GM13977 (cell line): Measurements from ENCODE around the gene RYR3.

ENCODE experiments used
- DNase-seq: peaks from one replicate; pipeline ENCODE4 v3.0.0; 2012; ENCODE audit warnings: low spot score
- CTCF ChIP-seq: IDR thresholded peaks from 2 replicates; pipeline ENCODE4 v1.5.1; 2012; ENCODE audit warnings: mild to moderate bottlenecking, control low read depth; ENCODE audit not compliant: insufficient read depth; ENCODE audit errors: extremely low read depth, missing control alignments
- in situ Hi-C: fragments of 300-500 bp; cut with MboI; formaldehyde crosslinking; loops from one replicate; pipeline ENCODE4 v1.12.0; 2022; ENCODE audit warnings: low sequenced_read_pairs, low pct_unique_long_range_greater_than_20kb, mixed read lengths, inconsistent platforms; ENCODE audit not compliant: unreplicated experiment

Gene RYR3

GRCh38 chr15:33329457-33329856 lies 18.7 kb downstream of the RYR3 start:
- DNase-seq: no peak
- TF ChIP-seq CTCF: no peak
- in situ Hi-C loops: no loop called here

GRCh38 chr15:33330931-33331330 lies 20.2 kb downstream of the RYR3 start:
- in situ Hi-C loops: no loop called here
- TF ChIP-seq CTCF: no peak
- no peak for DNase-seq

- no peak for DNase-seq
- in situ Hi-C loops: no loop called here
- no peak for TF ChIP-seq CTCF
These were observed 31.2 kb downstream of the RYR3 start for GRCh38 chr15:33341953-33342352.

GRCh38 chr15:33343275-33343674 lies 32.5 kb downstream of the RYR3 start:
- in situ Hi-C loops: no loop called here
- DNase-seq: no peak
- TF ChIP-seq CTCF: no peak

GRCh38 chr15:33344111-33344510 lies 33.3 kb downstream of the RYR3 start:
- no peak for TF ChIP-seq CTCF
- no peak for DNase-seq
- in situ Hi-C loops: no loop called here

GRCh38 chr15:33344530-33344929 lies 33.8 kb downstream of the RYR3 start:
- no peak for TF ChIP-seq CTCF

GRCh38 chr15:33354411-33354810 lies 43.6 kb downstream of the RYR3 start:
- no peak for TF ChIP-seq CTCF
- DNase-seq: no peak
- in situ Hi-C loops: no loop called here

More at GRCh38 chr15:33344530-33344929, 33.8 kb downstream of the RYR3 start:
- in situ Hi-C loops: no loop called here
- DNase-seq: no peak
